Activated gamma-delta T cell (primary cell): ENCODE results near the gene FBXO41.
A peak's percentile ranks its signal among the peaks of the same experiment; 100 is the strongest.

Experiments
- DNase-seq: peaks from one replicate; lab custom pipeline; 2025; lab: John Stamatoyannopoulos, UW

FBXO41 gene

DNA sequence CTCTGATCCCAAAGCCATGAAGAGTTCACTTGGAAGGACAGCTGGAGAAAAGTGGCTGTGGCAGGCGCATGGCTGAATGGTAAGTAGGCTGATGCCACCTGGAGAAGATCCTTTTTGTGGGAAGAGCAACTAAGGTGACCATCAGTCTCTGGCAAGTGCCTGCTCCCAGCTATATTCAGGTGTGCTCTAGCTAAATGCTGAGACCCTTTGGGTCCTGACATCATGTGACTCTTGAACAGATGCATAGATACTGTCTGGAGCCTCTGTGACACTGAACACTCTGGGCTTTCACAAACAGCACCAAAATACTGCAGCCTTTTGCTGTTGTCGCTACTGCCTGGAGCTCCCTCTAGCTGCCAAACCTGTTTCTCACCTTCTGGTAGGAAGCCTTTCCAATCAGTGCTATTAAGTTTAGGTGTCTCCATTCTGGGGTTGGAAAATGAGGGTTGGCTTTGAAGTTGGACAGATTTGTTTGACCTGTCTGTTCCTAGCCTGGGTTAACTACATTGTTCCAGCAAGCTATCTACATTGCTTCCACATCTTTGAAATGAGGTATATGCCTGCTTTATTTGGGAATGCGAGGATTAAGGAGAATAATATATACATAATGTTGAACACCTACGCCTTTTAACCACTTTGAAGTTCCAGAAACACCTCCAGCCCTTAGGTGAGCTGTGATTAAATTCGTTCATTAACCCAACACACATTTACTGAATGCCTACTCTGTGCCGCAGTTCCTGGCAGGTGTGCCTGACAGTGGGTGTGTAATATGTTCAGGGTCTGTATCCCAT lies 6.0 kb upstream of the FBXO41 start:
- no peak for DNase-seq

DNA sequence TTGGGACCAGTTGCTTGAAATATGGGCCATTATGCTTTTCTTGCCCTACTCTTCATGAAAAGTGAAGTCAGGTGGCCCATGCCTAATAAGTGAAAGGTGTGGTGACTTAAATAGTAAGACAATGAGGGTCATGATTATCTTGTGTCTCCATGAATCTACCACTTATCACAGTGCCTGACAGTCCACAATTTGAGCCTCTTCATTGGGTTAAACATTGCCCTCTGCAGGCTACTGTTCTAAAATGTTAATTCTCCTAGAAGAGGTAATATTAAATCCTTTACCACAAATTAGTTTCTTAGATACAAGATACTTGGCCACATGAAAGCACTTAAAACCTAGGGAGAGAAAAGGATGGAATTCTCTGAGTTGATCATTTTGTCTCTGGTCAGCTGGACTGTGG lies 5.0 kb upstream of the FBXO41 start:
- DNase-seq, result no peak

DNA sequence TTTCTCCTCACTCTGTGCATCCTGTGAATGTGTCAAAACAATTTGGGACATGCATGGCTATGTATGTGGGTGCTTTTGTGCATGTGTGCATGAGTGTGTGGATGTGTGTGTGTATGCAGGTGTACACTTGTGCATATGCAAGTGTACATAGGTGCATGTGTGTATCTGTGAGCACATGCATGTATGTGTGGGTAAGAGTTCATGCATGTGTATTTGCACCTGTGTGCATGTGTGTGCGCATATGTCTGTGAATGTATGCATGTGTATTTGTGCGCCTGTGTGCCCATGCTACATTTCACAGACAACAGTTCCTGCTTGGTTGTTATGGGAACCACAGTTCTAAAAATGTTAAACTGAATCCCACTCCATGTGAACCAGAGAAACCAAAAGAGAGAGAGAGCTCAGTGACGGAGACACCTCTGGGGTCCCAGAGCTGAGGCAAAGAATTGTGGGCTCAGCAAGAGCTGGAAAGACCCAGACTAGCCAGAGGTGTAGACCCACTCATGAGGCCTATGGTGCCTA lies 1.9 kb upstream of the FBXO41 start:
- no peak for DNase-seq

- DNase-seq, result no peak
Measured at GRCh38 chr2:73285159-73285739, 971 bp upstream of the FBXO41 start.

GRCh38 chr2:73283545-73284295 lies 558 bp downstream of the FBXO41 start:
- no peak for DNase-seq

- no peak for DNase-seq
Measured at GRCh38 chr2:73282924-73283544, 1.2 kb downstream of the FBXO41 start.

- DNase-seq, result no peak
Measured at GRCh38 chr2:73281244-73281643, 3.0 kb downstream of the FBXO41 start.

DNA sequence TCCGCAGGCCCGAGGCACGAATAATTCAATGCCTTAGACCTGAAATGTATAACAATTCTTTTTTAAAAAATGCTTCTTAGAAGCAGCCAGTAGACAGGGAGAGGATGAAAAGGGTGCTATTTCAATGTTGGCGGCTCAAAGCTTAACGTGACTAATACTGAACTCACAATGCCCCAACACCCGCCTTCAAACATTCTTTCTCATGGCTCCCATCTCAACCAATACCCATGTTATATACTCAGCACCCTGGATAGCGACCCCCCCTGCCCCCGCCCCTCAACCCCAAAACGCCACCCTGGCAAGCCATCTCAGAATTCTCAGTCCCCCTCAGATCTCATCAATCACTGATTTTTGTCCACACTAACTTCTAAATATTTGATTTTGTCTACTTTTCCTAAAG lies 4.4 kb downstream of the FBXO41 start:
- no peak for DNase-seq

DNA sequence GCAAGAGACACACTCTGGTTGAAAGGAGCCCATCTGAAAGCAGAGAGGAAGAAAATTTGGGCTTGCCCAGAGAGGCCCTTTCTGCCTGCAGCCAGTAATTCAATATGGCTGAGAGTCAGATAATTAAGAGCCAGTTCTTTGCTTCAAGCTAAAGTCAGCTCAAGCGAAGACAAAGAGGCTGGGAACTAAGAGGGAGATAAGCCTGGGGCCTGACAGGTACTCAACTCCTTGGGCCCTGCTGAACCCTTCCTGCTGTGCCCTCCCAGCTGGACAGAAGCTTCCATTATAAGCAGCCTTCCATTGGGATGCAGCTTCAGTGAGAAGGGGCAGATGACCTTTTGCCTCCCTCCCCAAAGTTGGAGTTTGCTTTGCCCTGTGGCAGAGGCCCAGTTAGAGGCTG lies 12.0 kb downstream of the FBXO41 start:
- no peak for DNase-seq

DNA sequence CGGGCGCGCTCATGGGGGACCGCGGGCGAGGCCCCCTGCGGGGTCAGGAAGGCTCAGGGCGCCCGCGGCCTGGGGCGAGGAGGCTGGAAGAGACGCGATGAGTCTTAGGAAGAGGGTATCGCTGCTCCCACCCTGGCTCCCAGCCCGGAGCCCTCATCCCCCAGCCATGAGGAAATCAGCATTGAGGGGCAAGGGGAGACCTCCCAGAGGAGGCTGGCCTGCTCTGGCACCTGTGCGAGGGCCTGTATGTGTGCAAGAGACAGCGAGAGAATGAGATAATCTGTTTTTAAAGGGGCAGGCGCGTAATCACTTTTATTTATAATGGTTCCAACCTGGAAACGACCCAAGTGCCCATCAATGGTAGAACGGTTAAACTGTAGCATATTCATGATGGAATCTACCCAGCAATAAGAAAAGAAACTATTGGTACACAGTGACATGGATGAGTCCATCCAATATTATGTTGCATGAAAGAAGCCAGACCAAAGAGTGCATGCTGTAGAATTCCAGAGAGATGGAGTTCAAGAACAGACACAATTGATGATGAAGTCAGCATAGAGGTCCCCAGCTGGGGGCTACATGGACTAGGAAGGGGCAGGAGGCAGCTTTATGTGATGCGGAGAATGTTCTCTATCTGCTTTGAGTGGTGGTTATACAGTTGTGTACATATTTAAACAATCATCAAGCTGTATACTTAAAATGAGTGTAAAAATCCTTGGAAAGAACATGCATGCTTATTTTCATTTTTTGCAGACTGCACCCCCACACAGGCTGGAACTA lies 14.4 kb downstream of the FBXO41 start:
- no peak for DNase-seq

GRCh38 chr2:73268830-73269685 lies 15.2 kb downstream of the FBXO41 start:
- peak; percentile 49 for DNase-seq

DNA sequence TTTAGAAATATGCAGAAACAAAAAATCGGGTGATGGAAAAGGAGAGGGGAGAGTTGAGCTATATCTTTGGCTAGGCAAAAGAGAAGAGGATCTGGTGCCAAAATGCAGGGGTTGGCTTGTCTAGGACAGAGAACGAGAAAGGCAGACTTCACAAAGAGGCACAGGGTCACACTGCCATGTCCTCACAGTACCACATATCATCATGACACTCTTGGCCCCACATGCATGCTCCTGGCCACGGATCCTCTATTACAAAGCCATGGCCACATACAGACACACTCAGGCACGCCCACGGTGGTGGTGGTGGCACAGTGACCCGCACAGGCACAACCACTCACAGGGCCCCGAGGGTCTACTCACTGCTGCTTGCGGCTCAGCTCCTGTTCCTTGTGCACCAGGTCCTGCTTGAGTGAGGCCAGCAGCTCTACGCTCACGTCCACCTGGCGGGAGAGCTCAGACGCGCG lies 15.9 kb downstream of the FBXO41 start:
- DNase-seq, result no peak

DNA sequence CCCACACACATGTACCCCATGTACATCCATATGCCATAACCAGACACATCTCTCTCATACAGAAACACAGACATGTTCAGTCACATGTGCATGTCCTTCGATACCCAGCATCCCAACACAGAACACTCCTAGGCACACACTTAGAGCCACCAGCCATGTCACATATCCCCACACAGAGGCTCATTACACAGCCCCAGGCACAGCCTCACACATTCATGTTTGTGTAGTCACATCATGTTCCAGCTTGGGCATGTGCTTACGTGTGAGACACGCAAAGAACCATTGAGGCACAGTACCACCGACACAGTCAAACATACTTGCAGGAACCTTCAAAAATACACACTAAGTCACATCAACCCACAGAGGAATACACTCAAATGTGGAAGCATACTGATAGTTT lies 17.3 kb downstream of the FBXO41 start:
- no peak for DNase-seq

DNA sequence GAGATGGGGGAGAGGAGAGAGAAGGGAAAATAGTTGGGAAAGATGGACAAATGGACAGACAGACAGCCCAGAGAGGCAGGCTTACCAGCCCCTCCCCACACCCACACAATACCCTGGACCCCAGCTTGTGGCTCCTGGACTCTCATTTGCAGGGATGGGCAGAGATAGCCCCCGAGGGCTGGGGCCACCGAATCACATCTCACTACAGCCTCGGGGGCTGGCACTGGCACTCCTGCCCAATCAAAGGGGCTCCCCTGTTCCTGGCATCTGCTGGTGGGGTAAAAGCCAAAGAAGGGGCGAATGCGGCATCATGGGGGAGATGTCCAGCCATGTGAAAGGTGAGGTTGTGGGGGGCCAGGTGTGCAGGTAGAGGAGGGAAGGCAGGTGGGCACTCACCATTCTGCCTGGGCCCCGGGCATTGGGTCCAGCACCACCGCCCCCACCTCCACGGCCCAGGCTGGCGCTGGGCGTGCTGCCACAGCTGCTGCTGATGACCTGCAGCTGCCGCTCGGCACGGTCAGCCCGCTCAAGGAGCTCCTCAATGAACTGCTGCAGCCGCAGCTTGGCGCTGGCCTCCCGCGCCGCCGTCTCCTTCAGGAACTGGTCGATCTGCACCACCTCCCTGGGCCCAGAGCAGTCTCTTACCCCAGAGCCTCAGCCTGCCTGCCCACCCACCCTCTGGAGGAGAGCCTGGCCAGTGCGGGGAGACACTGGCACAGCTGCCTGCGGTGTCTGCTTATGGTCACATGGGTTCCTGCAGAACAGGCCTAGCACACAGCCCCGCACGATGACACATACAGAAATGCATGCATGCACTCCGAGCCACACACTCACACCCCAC lies 18.0 kb downstream of the FBXO41 start:
- DNase-seq, result no peak

- no peak for DNase-seq
Measured at GRCh38 chr2:73265298-73266060, 18.8 kb downstream of the FBXO41 start.

DNA sequence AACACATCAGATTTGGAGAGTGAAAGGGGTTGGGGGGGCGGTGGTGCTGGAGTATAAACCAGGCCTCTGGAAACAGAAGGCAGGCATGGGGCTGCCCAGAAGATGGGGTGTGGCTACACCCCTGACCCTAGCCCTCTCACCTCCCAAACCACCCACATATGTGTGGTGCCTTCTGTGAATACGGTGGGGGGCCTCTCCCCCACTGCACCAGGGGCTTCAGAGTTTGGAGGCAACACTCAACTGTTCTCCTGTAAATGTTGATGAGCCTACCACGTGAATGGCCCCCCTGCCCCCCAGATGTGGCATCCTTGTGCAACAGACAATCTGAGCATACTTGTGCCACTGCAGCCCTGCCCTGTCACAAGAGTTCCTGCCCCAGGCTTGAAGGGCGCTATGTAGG lies 19.5 kb downstream of the FBXO41 start:
- no peak for DNase-seq

- no peak for DNase-seq
Measured at GRCh38 chr2:73264332-73264606, 20.0 kb downstream of the FBXO41 start.

DNA sequence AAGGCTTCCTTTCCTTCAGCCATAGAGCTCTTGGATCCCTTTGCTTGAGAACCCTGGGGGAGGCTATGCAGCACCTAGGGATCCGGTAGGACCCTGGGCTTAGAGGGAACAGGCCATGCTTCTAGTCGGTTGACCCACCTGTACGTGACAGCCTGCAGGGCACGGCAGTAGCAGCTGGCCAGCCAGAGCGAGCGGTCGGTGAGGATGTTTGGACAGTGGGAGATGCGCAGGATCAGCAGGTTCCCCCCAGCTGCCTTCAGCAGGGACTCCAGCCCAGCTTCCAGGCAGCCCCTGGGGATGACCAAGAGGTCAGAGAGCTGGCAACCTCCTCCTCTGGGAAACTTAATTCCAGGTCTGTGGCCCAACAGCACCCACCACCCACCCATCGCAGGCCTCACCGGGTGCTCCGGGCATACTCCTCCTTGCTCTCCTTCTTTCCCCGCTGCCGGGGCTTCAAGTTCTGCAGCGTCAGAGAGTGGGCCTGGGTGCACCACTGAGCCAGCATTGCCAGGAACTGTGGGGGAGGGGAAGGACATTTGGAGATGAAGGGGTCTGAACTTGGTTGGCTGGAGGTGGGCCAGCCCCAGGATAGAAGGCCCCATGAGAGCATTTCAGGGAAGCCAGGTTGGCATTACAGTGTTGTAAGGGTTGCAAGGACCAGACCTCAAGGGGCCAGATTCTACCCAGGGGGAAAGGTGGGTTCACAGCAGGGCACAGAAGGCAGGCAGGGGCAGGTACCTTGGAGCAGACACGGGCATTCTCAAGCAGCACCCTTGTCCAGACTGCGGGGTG lies 20.5 kb downstream of the FBXO41 start:
- DNase-seq, result no peak
